DND-41 (cell line): Measurements from ENCODE around the gene MGAT4B.

ENCODE experiments used
- EZH2 ChIP-seq: IDR thresholded peaks from 3 replicates; pipeline ENCODE4 v1.6.1; 2012; ENCODE audit warnings: borderline replicate concordance, low read depth, mild to moderate bottlenecking, moderate library complexity, low read length, inconsistent platforms; ENCODE audit not compliant: severe bottlenecking
- TF ChIP-seq, protein P1 (sequence below): IDR thresholded peaks from 2 replicates; pipeline ENCODE4 v1.5.1; 2012; ENCODE audit warnings: borderline replicate concordance, low read length, moderate library complexity, mild to moderate bottlenecking; ENCODE audit not compliant: poor library complexity, severe bottlenecking; ENCODE audit errors: extremely low read depth

- TF ChIP-seq, protein P1, sequence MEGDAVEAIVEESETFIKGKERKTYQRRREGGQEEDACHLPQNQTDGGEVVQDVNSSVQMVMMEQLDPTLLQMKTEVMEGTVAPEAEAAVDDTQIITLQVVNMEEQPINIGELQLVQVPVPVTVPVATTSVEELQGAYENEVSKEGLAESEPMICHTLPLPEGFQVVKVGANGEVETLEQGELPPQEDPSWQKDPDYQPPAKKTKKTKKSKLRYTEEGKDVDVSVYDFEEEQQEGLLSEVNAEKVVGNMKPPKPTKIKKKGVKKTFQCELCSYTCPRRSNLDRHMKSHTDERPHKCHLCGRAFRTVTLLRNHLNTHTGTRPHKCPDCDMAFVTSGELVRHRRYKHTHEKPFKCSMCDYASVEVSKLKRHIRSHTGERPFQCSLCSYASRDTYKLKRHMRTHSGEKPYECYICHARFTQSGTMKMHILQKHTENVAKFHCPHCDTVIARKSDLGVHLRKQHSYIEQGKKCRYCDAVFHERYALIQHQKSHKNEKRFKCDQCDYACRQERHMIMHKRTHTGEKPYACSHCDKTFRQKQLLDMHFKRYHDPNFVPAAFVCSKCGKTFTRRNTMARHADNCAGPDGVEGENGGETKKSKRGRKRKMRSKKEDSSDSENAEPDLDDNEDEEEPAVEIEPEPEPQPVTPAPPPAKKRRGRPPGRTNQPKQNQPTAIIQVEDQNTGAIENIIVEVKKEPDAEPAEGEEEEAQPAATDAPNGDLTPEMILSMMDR: no peak
- TF ChIP-seq EZH2: no peak
These were observed 5.9 kb downstream of the MGAT4B start for GRCh38 chr5:179800696-179801201.
